ENCODE measurements around the gene CRYBB3. TPM values are rescaled to one million over a fixed set of nuclear protein-coding genes. Genes with fewer than 3 reads are reported as not detected.
"Not testable (repeated sequence)": the region's sequence is repeated elsewhere in the genome, so short reads cannot be mapped to it uniquely, and the experiment has no call there.

CRYBB3 gene
- total and polyA plus RNA-seq, 2 donors, result 0.09 to 1.2 TPM

DNA sequence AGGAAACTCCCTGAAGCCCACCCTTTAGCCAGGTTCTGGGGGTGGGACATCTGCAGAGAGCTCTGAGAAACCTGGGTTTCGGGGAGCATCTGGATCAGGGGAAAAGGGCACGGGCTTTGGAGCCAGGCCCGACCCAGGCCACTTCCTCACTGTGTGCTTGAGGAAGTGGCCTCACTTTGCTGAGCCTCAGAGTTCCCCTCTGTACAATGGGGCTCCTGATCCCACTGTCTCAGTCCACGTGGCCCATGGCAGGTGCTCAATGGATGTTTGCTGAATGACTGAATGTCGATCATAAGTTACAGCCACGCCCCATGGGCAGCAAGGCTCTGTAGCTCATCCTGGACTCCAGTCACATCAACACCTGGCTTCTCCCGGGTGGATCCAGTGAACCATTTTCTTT lies 1.3 kb downstream of the CRYBB3 start:
- Histone ChIP-seq H3K4me1 (ENCODE audit: control insufficient read depth in 2 of 2, insufficient read depth in 2 of 2, low read length in 2 of 2) (no peaks in the 10 kb centered on the region), H3K27me3 (ENCODE audit: control insufficient read depth in 2 of 2, insufficient read depth in 1 of 2, low read length in 1 of 2) (no peaks in the 10 kb centered on the region), H3K9me3 (ENCODE audit: control insufficient read depth in 2 of 2, insufficient read depth in 1 of 2, low read length in 1 of 2) (no peaks in the 10 kb centered on the region), H3K4me3 (ENCODE audit: low read length in 2 of 2) (no peak overlapping the region), H3K36me3 (ENCODE audit: control insufficient read depth in 2 of 2, insufficient read depth in 2 of 2, low read length in 1 of 2) (peaks cover 0 to 7% of the 10 kb centered on the region in 2 donors), H3K27ac (ENCODE audit: low read depth in 1 of 2, low read length in 1 of 2) (no peak overlapping the region)
- 81% methylated on average over 7 of the region's 7 CpGs for WGBS
- no peak for DNase-seq (ENCODE audit: low read depth in 6 of 9, low spot score in 9 of 9)

- no peak for DNase-seq (ENCODE audit: low read depth in 6 of 9, low spot score in 9 of 9)
- H3K36me3 ChIP-seq (ENCODE audit: control insufficient read depth in 2 of 2, insufficient read depth in 2 of 2, low read length in 1 of 2), result peaks cover 0 to 4% of the 10 kb centered on the region in 2 donors
- 72% methylated on average over 10 of the region's 10 CpGs for WGBS
- H3K4me1 ChIP-seq (ENCODE audit: control insufficient read depth in 2 of 2, insufficient read depth in 2 of 2, low read length in 2 of 2), result no peaks in the 10 kb centered on the region
- H3K27me3 ChIP-seq (ENCODE audit: control insufficient read depth in 2 of 2, insufficient read depth in 1 of 2, low read length in 1 of 2), result no peaks in the 10 kb centered on the region
- no peak overlapping the region for H3K27ac ChIP-seq (ENCODE audit: low read depth in 1 of 2, low read length in 1 of 2)
- H3K9me3 ChIP-seq (ENCODE audit: control insufficient read depth in 2 of 2, insufficient read depth in 1 of 2, low read length in 1 of 2), result no peaks in the 10 kb centered on the region
- H3K4me3 ChIP-seq (ENCODE audit: low read length in 2 of 2), result no peak overlapping the region
These were observed 2.1 kb downstream of the CRYBB3 start for GRCh38 chr22:25201557-25202273.

GRCh38 chr22:25202290-25202921 lies 2.7 kb downstream of the CRYBB3 start:
- peaks cover 0 to 4% of the 10 kb centered on the region in 2 donors for H3K36me3 ChIP-seq (ENCODE audit: control insufficient read depth in 2 of 2, insufficient read depth in 2 of 2, low read length in 1 of 2)
- H3K9me3 ChIP-seq (ENCODE audit: control insufficient read depth in 2 of 2, insufficient read depth in 1 of 2, low read length in 1 of 2), result no peaks in the 10 kb centered on the region
- no peak overlapping the region for H3K4me3 ChIP-seq (ENCODE audit: low read length in 2 of 2)
- DNase-seq (ENCODE audit: low read depth in 6 of 9, low spot score in 9 of 9), result peak; percentile 3 to 57 (median 22)
- H3K27ac ChIP-seq (ENCODE audit: low read depth in 1 of 2, low read length in 1 of 2), result no peak overlapping the region
- H3K27me3 ChIP-seq (ENCODE audit: control insufficient read depth in 2 of 2, insufficient read depth in 1 of 2, low read length in 1 of 2), result no peaks in the 10 kb centered on the region
- no peaks in the 10 kb centered on the region for H3K4me1 ChIP-seq (ENCODE audit: control insufficient read depth in 2 of 2, insufficient read depth in 2 of 2, low read length in 2 of 2)
- 59% methylated on average over 15 of the region's 15 CpGs for WGBS

DNA sequence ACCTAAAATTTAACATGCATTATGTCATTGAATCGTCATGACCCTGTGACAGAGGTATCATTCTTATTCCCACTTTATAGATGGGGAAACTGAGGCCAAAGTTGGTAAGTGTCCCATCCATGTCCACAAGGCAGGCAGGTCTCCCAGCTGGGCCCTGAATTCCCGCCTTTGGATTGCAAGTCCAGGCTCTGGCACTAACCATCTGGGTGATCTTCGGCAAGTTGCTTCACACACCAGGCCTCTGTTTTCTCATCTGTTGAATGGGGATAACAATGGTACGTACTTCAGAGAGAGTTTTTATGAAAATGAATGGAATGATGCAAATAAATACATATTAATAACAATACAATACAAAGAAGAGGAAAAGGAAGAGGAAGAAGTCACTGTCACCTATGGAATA lies 3.4 kb downstream of the CRYBB3 start:
- no peak overlapping the region for H3K4me3 ChIP-seq (ENCODE audit: low read length in 2 of 2)
- H3K27ac ChIP-seq (ENCODE audit: low read depth in 1 of 2, low read length in 1 of 2), result no peak overlapping the region
- H3K4me1 ChIP-seq (ENCODE audit: control insufficient read depth in 2 of 2, insufficient read depth in 2 of 2, low read length in 2 of 2), result no peaks in the 10 kb centered on the region
- WGBS, result 94% methylated on average over 4 of the region's 4 CpGs
- DNase-seq (ENCODE audit: low read depth in 6 of 9, low spot score in 9 of 9), result no peak
- no peaks in the 10 kb centered on the region for H3K9me3 ChIP-seq (ENCODE audit: control insufficient read depth in 2 of 2, insufficient read depth in 1 of 2, low read length in 1 of 2)
- no peaks in the 10 kb centered on the region for H3K27me3 ChIP-seq (ENCODE audit: control insufficient read depth in 2 of 2, insufficient read depth in 1 of 2, low read length in 1 of 2)
- H3K36me3 ChIP-seq (ENCODE audit: control insufficient read depth in 2 of 2, insufficient read depth in 2 of 2, low read length in 1 of 2), result peaks cover 0 to under 1% of the 10 kb centered on the region in 2 donors

- not testable (repeated sequence) for DNase-seq (ENCODE audit: low read depth in 6 of 9, low spot score in 9 of 9); H3K27me3 ChIP-seq (ENCODE audit: control insufficient read depth in 2 of 2, insufficient read depth in 1 of 2, low read length in 1 of 2); H3K36me3 ChIP-seq (ENCODE audit: control insufficient read depth in 2 of 2, insufficient read depth in 2 of 2, low read length in 1 of 2); H3K4me1 ChIP-seq (ENCODE audit: control insufficient read depth in 2 of 2, insufficient read depth in 2 of 2, low read length in 2 of 2); H3K27ac ChIP-seq (ENCODE audit: low read depth in 1 of 2, low read length in 1 of 2); H3K4me3 ChIP-seq (ENCODE audit: low read length in 2 of 2); H3K9me3 ChIP-seq (ENCODE audit: control insufficient read depth in 2 of 2, insufficient read depth in 1 of 2, low read length in 1 of 2)
- 97% methylated on average over 7 of the region's 7 CpGs for WGBS
These were observed 4.9 kb downstream of the CRYBB3 start for GRCh38 chr22:25204547-25204946.

DNA sequence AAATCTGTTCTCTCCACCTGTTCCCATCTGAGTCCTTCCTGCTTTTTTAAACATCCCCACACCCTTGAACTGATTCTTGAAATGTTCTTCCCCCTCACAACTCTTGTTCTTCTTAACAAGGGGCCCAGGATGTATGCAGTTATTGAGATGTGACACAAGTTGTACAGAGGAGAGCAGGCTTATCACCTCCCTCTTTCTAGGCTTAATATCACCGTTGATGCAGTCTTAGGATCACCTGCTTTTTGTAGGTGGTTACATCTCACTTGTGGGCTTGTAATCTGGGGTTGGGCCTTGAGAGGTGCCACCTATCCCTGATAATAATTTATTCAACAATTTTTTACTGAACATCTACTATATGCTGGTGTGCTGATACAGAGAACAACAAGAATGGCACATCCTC lies 6.2 kb downstream of the CRYBB3 start:
- DNase-seq (ENCODE audit: low read depth in 6 of 9, low spot score in 9 of 9), result no peak
- H3K36me3 ChIP-seq (ENCODE audit: control insufficient read depth in 2 of 2, insufficient read depth in 2 of 2, low read length in 1 of 2), result no peaks in the 10 kb centered on the region
- no peaks in the 10 kb centered on the region for H3K9me3 ChIP-seq (ENCODE audit: control insufficient read depth in 2 of 2, insufficient read depth in 1 of 2, low read length in 1 of 2)
- no peak overlapping the region for H3K27ac ChIP-seq (ENCODE audit: low read depth in 1 of 2, low read length in 1 of 2)
- 97% methylated on average over 1 of the region's 1 CpG for WGBS
- H3K4me1 ChIP-seq (ENCODE audit: control insufficient read depth in 2 of 2, insufficient read depth in 2 of 2, low read length in 2 of 2), result no peaks in the 10 kb centered on the region
- no peaks in the 10 kb centered on the region for H3K27me3 ChIP-seq (ENCODE audit: control insufficient read depth in 2 of 2, insufficient read depth in 1 of 2, low read length in 1 of 2)
- no peak overlapping the region for H3K4me3 ChIP-seq (ENCODE audit: low read length in 2 of 2)

GRCh38 chr22:25206998-25207397 lies 7.3 kb downstream of the CRYBB3 start:
- DNase-seq (ENCODE audit: low read depth in 6 of 9, low spot score in 9 of 9), result no peak
- WGBS, result 94% methylated on average over 21 of the region's 21 CpGs
- Histone ChIP-seq H3K9me3 (ENCODE audit: control insufficient read depth in 2 of 2, insufficient read depth in 1 of 2, low read length in 1 of 2) (no peaks in the 10 kb centered on the region), H3K4me3 (ENCODE audit: low read length in 2 of 2) (no peak overlapping the region), H3K27ac (ENCODE audit: low read depth in 1 of 2, low read length in 1 of 2) (no peak overlapping the region), H3K36me3 (ENCODE audit: control insufficient read depth in 2 of 2, insufficient read depth in 2 of 2, low read length in 1 of 2) (no peaks in the 10 kb centered on the region), H3K4me1 (ENCODE audit: control insufficient read depth in 2 of 2, insufficient read depth in 2 of 2, low read length in 2 of 2) (no peaks in the 10 kb centered on the region), H3K27me3 (ENCODE audit: control insufficient read depth in 2 of 2, insufficient read depth in 1 of 2, low read length in 1 of 2) (no peaks in the 10 kb centered on the region)

DNA sequence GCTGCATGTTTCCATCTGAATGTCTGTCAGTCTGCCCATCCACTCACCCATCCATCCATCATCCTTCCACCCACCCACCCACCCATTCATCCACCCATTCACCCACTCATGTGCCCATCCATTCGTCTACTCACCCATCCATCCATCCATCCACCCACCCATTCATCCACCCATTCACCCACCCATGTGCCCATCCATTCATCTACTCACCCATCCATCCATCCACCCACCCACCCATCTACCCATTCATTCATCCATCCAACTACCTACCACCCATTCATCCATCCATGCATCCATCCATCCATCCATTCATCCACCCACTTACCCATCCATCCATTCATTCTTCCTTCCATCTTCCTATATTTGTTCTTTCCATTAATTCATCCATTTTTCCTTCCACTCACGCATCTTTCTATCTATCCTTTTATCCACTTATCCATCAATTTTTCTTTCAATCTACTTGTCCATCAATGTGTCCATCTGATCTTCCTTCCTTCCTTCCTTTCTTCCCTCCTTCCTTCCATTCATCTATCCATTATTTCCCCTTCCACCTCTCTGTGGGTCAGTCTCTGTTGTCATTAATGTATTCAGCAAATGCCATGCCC lies 8.0 kb downstream of the CRYBB3 start:
- H3K9me3 ChIP-seq (ENCODE audit: control insufficient read depth in 2 of 2, insufficient read depth in 1 of 2, low read length in 1 of 2), result no peaks in the 10 kb centered on the region
- no peaks in the 10 kb centered on the region for H3K4me1 ChIP-seq (ENCODE audit: control insufficient read depth in 2 of 2, insufficient read depth in 2 of 2, low read length in 2 of 2)
- no peak overlapping the region for H3K4me3 ChIP-seq (ENCODE audit: low read length in 2 of 2)
- H3K36me3 ChIP-seq (ENCODE audit: control insufficient read depth in 2 of 2, insufficient read depth in 2 of 2, low read length in 1 of 2), result no peaks in the 10 kb centered on the region
- 49% methylated on average over 2 of the region's 2 CpGs for WGBS
- H3K27me3 ChIP-seq (ENCODE audit: control insufficient read depth in 2 of 2, insufficient read depth in 1 of 2, low read length in 1 of 2), result no peaks in the 10 kb centered on the region
- no peak overlapping the region for H3K27ac ChIP-seq (ENCODE audit: low read depth in 1 of 2, low read length in 1 of 2)
- no peak for DNase-seq (ENCODE audit: low read depth in 6 of 9, low spot score in 9 of 9)

- H3K36me3 ChIP-seq (ENCODE audit: control insufficient read depth in 2 of 2, insufficient read depth in 2 of 2, low read length in 1 of 2), result no peaks in the 10 kb centered on the region
- H3K4me1 ChIP-seq (ENCODE audit: control insufficient read depth in 2 of 2, insufficient read depth in 2 of 2, low read length in 2 of 2), result no peaks in the 10 kb centered on the region
- WGBS, result 93% methylated on average over 2 of the region's 2 CpGs
- no peaks in the 10 kb centered on the region for H3K27me3 ChIP-seq (ENCODE audit: control insufficient read depth in 2 of 2, insufficient read depth in 1 of 2, low read length in 1 of 2)
- no peak overlapping the region for H3K27ac ChIP-seq (ENCODE audit: low read depth in 1 of 2, low read length in 1 of 2)
- no peaks in the 10 kb centered on the region for H3K9me3 ChIP-seq (ENCODE audit: control insufficient read depth in 2 of 2, insufficient read depth in 1 of 2, low read length in 1 of 2)
- H3K4me3 ChIP-seq (ENCODE audit: low read length in 2 of 2), result no peak overlapping the region
- no peak for DNase-seq (ENCODE audit: low read depth in 6 of 9, low spot score in 9 of 9)
These were observed 8.7 kb downstream of the CRYBB3 start for GRCh38 chr22:25208328-25208727.
